ENCODE data around the gene RNF169. TPM values are rescaled to one million over a fixed set of nuclear protein-coding genes. Genes with fewer than 3 reads are reported as not detected.

RNF169 gene
- total and polyA plus RNA-seq, 2 of the 8 experiments (the other 6 are each of a cell fraction or from before 2014, with no cell fraction given): 3.6 to 12.5 TPM

- no peak for DNase-seq (ENCODE audit: low read depth in 1 of 2, low spot score in 2 of 2)
- Histone ChIP-seq H3K27ac (ENCODE audit: low read depth, low read length) (no peak overlapping the region), H4K8ac (ENCODE audit: extremely low read depth, insufficient read depth, low read length) (no peak overlapping the region), H2BK12ac (ENCODE audit: low read depth, low read length) (no peak overlapping the region), H4K20me1 (replicated peaks in 1 of 2; ENCODE audit: control insufficient read depth in 1 of 2, insufficient read depth in 2 of 2, low read length in 2 of 2) (no peaks in the 10 kb centered on the region), H3K79me1 (ENCODE audit: low read depth, low read length) (no peaks in the 10 kb centered on the region), H3K14ac (ENCODE audit: insufficient read length) (no peak overlapping the region), H3K36me3 (ENCODE audit: control insufficient read depth in 2 of 4, insufficient read depth in 4 of 4, low read length in 3 of 4) (no peaks in the 10 kb centered on the region), H2BK120ac (replicated peaks; ENCODE audit: low read depth, low read length) (no peak overlapping the region), H3K9ac (replicated peaks in 1 of 4; ENCODE audit: extremely low read depth in 1 of 4, low read depth in 3 of 4, low read length in 3 of 4) (no peak overlapping the region), H2BK15ac (ENCODE audit: low read length) (no peak overlapping the region), H2AK5ac (ENCODE audit: low read depth, low read length) (no peak overlapping the region), H3K23ac (ENCODE audit: insufficient read length) (no peak overlapping the region), H4K91ac (replicated peaks; ENCODE audit: insufficient read length, low read length) (no peak overlapping the region), H3K4ac (replicated peaks; ENCODE audit: insufficient read length, low read depth, low read length) (no peak overlapping the region), H3K27me3 (replicated peaks in 1 of 4; ENCODE audit: control insufficient read depth in 3 of 4, extremely low read depth in 1 of 4, insufficient read depth in 3 of 4, low read length in 3 of 4) (no peaks in the 10 kb centered on the region), H3K23me2 (ENCODE audit: low read depth, low read length) (no peaks in the 10 kb centered on the region), H2BK20ac (ENCODE audit: low read length) (no peak overlapping the region), H3K18ac (ENCODE audit: extremely low read depth, low read length) (no peak overlapping the region), H3K9me3 (ENCODE audit: insufficient read depth in 2 of 2, low read depth in 1 of 2, low read length in 1 of 2) (no peaks in the 10 kb centered on the region), H3K79me2 (ENCODE audit: control insufficient read depth in 1 of 2, insufficient read depth in 2 of 2, low read length in 2 of 2) (no peaks in the 10 kb centered on the region), H2AFZ (ENCODE audit: low read length) (no peak overlapping the region), H4K5ac (ENCODE audit: insufficient read length, low read depth, low read length) (no peak overlapping the region), H3K4me3 (ENCODE audit: extremely low read depth in 1 of 4, insufficient read depth in 2 of 4, low read depth in 3 of 4, low read length in 4 of 4) (no peak overlapping the region), H3K56ac (replicated peaks; ENCODE audit: insufficient read length, low read depth, low read length) (no peak overlapping the region), H2BK5ac (ENCODE audit: low read depth, low read length) (no peak overlapping the region), H3K4me1 (replicated peaks in 1 of 4; ENCODE audit: control insufficient read depth in 3 of 4, insufficient read depth in 4 of 4, low read length in 3 of 4) (peaks cover 0 to 6% (median 3%) of the 10 kb centered on the region in 4 experiments; a peak in 3 of 7 replicates), H3K4me2 (ENCODE audit: insufficient read depth in 1 of 2, low read depth in 2 of 2, low read length in 2 of 2) (no peak overlapping the region)
- WGBS, 2 experiments (ENCODE audit: extremely low coverage in 1 of 2, insufficient coverage in 1 of 2, insufficient read length in 1 of 2, insufficient replicate concordance in 2 of 2, low coverage in 1 of 2, low lambda C conversion rate in 2 of 2, missing lambda C conversion rate in 1 of 2): 67% methylated on average over 4 of the region's 4 CpGs; no CpG with 5 or more reads in 1 of the 2 experiments
- FAIRE-seq: no peak
- ChIA-PET CTCF (ENCODE audit: partially characterized antibody) (interaction anchor here (1.0 kb wide), 1 partner anchor 15 kb away, joined by 4 read pairs; no protein-coding TSS in a partner anchor), POLR2A (ENCODE audit: partially characterized antibody) (no interaction called here)
- no peak for TF ChIP-seq POLR2AphosphoS5 (IDR thresholded peaks at IDR 0.05; ENCODE audit: low read depth, low read length)
- no peak for TF ChIP-seq ATF3 (IDR thresholded peaks at IDR 0.05; ENCODE audit: insufficient read depth, low read depth, low read length)
- TF ChIP-seq NRF1 (IDR thresholded peaks at IDR 0.05; ENCODE audit: low read depth, low read length): no peak
- no peak for TF ChIP-seq NANOG (IDR thresholded peaks at IDR 0.05; ENCODE audit: insufficient read depth, low read depth, low read length, poor library complexity, severe bottlenecking)
- TF ChIP-seq RBBP5 (IDR thresholded peaks at IDR 0.05; ENCODE audit: borderline replicate concordance, low read depth, low read length): no peak
- TF ChIP-seq EZH2 (IDR thresholded peaks at IDR 0.05; ENCODE audit: low read depth, low read length, severe bottlenecking): no peak
- TF ChIP-seq POU5F1 (IDR thresholded peaks at IDR 0.05; ENCODE audit: low read depth, low read length): no peak
- no peak for TF ChIP-seq GABPA (IDR thresholded peaks at IDR 0.05; ENCODE audit: borderline replicate concordance, insufficient read depth, low read length)
- TF ChIP-seq GTF2F1 (IDR thresholded peaks at IDR 0.05; ENCODE audit: borderline replicate concordance, low read depth, low read length): no peak
- no peak for TF ChIP-seq SIX5 (IDR thresholded peaks at IDR 0.05; ENCODE audit: low read depth, low read length)
- TF ChIP-seq SP1 (IDR thresholded peaks at IDR 0.05; ENCODE audit: low read depth, low read length): no peak
- TF ChIP-seq CHD1 (IDR thresholded peaks at IDR 0.05; ENCODE audit: low read depth, low read length): no peak
- no peak for TF ChIP-seq CREB1 (IDR thresholded peaks at IDR 0.05)
- no peak for TF ChIP-seq TAF7 (optimal IDR thresholded peaks at IDR 0.05; ENCODE audit: borderline replicate concordance, low read depth, low read length)
- no peak for TF ChIP-seq SP4 (IDR thresholded peaks at IDR 0.05; ENCODE audit: low read length)
Measured at GRCh38 chr11:74713686-74714085, 35.0 kb upstream of the RNF169 start.

Measured in H1 (cell line).